Dermis blood vessel endothelial cell (primary cell): ENCODE data around the gene EMC8. TPM values are rescaled to one million over a fixed set of nuclear protein-coding genes. Genes with fewer than 3 reads are reported as not detected.

Experiments
- DNase-seq: peaks from one replicate; pipeline ENCODE4 v3.0.0; 2010
- total RNA-seq: library from RNA; depleted of rRNA; stranded (reverse); fragments of >200 nt; gene quantifications from 2 replicates; pipeline ENCODE4 v1.2.3, GENCODE V29; 2014

Gene EMC8
- total RNA-seq, 1 donor from 2014 or later = 36.1 TPM

GRCh38 chr16:85752511-85753420 lies 46.6 kb downstream of the EMC8 start:
- peak; percentile 50 for DNase-seq

- peak; percentile 74 for DNase-seq
Measured at GRCh38 chr16:85751698-85752501, 47.4 kb downstream of the EMC8 start.

GRCh38 chr16:85750827-85751697 lies 48.3 kb downstream of the EMC8 start, which contains the start of gene C16orf74:
C16orf74 (minus strand) TSS chr16:85751096; CDS start chr16:85735217, 15,879 bp downstream.
- peak; percentile 68 for DNase-seq

GRCh38 chr16:85750146-85750826 lies 49.1 kb downstream of the EMC8 start:
- DNase-seq = peak; percentile 61

GRCh38 chr16:85749771-85750145 lies 49.6 kb downstream of the EMC8 start:
- DNase-seq = no peak

DNA sequence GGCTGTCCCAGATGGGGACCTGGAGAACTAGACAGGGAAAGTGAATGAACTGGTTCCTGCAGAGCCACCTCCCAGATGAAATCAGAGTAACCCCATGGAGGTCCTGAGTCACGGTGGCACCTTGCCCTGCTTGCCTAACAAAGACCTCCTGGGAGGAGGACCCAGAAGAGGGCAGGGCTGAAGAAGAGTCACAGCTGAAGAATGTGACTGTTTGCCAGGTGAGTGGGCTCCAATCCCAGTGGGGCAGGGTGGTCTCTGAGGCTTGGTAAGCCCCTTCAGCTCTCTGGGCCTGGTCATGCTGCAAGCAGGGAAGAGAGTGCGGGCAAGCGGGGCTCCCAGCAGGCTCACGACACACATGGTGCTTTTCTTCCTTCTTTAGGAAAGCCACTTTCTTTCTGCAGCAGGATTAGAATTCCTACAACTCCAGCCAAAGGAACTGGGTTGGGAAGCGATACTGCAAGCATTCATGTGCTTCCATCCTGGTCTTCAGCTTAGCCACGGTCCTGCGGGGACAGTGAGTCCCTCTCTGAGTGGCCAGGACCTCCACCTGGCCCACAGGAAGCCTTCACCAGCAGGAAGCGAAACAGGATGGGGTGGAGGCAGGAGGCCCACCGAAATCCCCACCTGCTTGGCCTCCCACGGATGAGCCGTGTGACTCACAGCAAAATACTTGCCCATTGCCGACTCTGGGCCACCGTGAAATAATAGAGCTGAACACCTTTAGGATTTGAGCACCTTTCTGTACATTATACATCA lies 52.7 kb downstream of the EMC8 start:
- peak; percentile 20 for DNase-seq

- no peak for DNase-seq
Measured at GRCh38 chr16:85738923-85739715, 60.2 kb downstream of the EMC8 start.

- DNase-seq = no peak
Measured at GRCh38 chr16:85736921-85737320, 62.4 kb downstream of the EMC8 start.

DNA sequence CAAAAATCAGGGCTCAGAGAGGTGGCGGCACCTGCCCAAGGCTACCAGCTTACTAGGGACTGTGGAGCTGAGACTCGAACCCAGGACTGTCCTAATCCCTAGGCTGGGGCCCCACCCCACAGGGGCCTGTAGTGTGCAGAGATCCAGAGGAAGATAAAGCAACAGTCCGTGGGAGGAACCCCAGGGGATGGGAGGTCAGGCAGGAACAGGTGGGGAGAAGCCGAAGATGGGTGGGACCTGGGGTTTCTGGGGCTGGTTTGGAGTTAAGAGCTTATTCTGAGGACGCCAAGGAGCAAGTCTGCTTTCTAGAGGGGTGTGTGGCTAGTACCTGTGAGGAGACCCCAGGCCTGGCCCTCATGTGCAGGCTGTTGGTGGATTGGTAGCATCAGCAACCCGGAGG lies 63.4 kb downstream of the EMC8 start:
- no peak for DNase-seq

- no peak for DNase-seq
Measured at GRCh38 chr16:85735225-85735635, 64.1 kb downstream of the EMC8 start.

GRCh38 chr16:85734311-85735017 lies 64.9 kb downstream of the EMC8 start:
- DNase-seq = no peak

DNA sequence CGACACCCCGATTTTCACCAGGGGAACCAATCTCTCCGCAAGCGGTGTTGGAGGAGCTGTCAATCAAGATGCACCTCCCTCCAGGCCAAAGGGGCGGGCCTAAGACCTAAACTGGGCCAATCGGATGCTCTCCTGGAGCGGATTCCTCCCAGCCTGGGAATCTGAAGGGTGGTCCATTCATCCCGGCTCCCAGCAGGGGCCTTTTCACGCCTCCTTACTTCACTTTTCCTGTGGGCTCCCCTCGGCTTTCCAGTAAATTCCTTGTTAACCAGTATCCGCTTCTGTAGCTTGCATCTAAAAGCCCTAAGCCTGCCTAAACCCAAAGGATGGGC lies 65.5 kb downstream of the EMC8 start:
- no peak for DNase-seq

- no peak for DNase-seq
Measured at GRCh38 chr16:85733155-85733838, 66.0 kb downstream of the EMC8 start.

DNA sequence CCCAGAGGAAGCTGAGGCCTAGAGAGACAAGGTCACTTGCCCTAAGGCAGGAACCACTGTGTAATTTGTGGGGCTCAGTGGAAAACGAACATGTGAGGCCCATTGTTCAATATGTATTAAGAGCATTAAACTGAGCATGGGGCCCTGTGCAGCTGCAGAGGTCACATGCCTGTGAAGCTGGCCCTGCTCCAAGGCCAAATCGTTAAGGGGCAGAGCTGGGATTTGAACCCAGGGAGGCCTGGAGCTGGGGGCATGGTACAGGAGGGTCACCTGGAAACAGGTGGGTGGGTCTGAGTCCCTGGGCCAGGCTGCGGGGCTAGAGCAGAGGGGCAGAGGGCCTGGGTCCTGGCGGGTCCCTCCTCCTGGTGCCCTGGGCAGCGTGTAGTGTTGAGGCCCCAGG lies 68.2 kb downstream of the EMC8 start:
- DNase-seq = peak; percentile 34

- DNase-seq = no peak
Measured at GRCh38 chr16:85730186-85730465, 69.2 kb downstream of the EMC8 start.

GRCh38 chr16:85729452-85730185 lies 69.7 kb downstream of the EMC8 start:
- DNase-seq = no peak

DNA sequence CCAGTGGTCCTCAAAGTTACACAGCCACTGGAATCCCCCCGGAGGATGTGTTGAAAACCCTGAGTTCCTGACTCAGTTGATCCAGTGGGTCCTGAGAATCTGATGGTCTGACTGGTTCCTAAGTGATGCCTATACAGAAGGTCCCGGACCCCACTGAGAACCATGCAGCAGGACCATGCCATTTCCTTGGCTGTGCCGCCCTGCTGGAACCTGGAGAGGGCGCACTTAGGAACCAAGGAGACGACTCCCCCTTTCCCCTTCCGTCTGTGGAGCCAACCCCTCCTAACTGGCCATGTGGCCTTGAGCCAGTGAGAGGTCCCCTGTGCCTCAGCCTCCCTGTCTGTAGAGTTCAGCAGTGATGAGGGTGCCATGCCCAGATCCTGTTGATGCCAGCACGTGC lies 70.5 kb downstream of the EMC8 start:
- peak; percentile 34 for DNase-seq
